Parathyroid adenoma (tissue), 2 donors: Measurements from ENCODE around the gene FOXJ1.

ENCODE experiments used
- H2AFZ ChIP-seq: fragments of 300-600 bp; sonication (generic); one replicate; pipeline ENCODE4 v1.7.0; 2017; ENCODE audit warnings: antibody characterized with exemption, mild to moderate bottlenecking
- H3K27ac ChIP-seq: fragments of 300-600 bp; sonication (generic); one replicate; pipeline ENCODE4 v1.7.0; 2017
- H3K27me3 ChIP-seq: fragments of 300-600 bp; sonication (generic); one replicate; pipeline ENCODE4 v1.7.0; 2017; ENCODE audit warnings: low read length; ENCODE audit not compliant: control insufficient read depth, insufficient read depth
- H3K36me3 ChIP-seq: fragments of 300-600 bp; sonication (generic); one replicate; pipeline ENCODE4 v1.7.0; 2017; ENCODE audit warnings: low read length; ENCODE audit not compliant: control insufficient read depth, insufficient read depth
- H3K4me1 ChIP-seq: fragments of 300-600 bp; sonication (generic); one replicate; pipeline ENCODE4 v1.7.0; 2017; ENCODE audit warnings: control low read depth
- H3K4me2 ChIP-seq: fragments of 300-600 bp; sonication (generic); one replicate; pipeline ENCODE4 v1.7.0; 2017; ENCODE audit warnings: low read length
- H3K4me3 ChIP-seq: fragments of 300-600 bp; sonication (generic); one replicate; pipeline ENCODE4 v1.7.0; 2017; ENCODE audit warnings: low read depth, low read length
- H3K79me2 ChIP-seq: fragments of 300-600 bp; sonication (generic); one replicate; pipeline ENCODE4 v1.7.0; 2017; ENCODE audit warnings: control low read depth
- H3K9ac ChIP-seq: fragments of 300-600 bp; sonication (generic); one replicate; pipeline ENCODE4 v1.7.0; 2017; ENCODE audit warnings: mild to moderate bottlenecking
- H3K9me3 ChIP-seq: fragments of 300-600 bp; sonication (generic); one replicate; pipeline ENCODE4 v1.7.0; 2017; ENCODE audit warnings: low read length; ENCODE audit not compliant: control insufficient read depth
- TF ChIP-seq, protein P1 (sequence below): fragments of 300-600 bp; sonication (generic); IDR thresholded peaks from one replicate; pipeline ENCODE4 v1.7.0; 2017; ENCODE audit warnings: antibody characterized with exemption, mild to moderate bottlenecking
- donor health status: primary hyperparathyroidism.

Gene FOXJ1

DNA sequence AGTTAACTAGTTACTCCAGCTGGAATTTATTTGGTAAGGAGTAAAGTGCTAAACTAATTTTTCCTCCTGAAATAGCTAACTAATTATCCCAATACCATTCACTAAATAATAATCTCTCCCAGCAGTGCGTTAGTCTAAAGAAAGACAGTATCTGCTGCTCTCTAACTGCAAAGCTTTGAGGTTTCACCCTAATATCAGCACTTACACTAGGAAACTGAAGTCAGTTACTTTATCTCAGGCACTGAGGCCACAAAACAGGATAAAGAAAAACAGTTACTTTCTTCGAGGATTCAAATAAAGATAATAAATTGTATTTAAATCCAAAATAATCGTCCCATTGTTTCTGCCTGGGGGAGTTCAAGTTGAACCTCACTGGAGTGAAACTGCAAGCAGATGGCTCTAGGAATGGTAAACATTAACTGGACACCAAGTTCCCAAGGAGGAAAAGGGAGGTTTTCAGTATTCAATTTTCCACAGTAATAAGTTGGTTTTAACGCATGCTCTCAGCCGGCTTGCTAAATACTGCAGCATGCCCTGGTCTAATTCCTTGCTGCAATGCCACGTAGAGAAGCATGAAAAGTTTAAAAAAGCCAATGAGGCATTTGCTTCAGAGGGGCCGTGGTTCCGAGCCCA lies 20.0 kb upstream of the FOXJ1 start:
- H3K27ac ChIP-seq: no peak overlapping the region

DNA sequence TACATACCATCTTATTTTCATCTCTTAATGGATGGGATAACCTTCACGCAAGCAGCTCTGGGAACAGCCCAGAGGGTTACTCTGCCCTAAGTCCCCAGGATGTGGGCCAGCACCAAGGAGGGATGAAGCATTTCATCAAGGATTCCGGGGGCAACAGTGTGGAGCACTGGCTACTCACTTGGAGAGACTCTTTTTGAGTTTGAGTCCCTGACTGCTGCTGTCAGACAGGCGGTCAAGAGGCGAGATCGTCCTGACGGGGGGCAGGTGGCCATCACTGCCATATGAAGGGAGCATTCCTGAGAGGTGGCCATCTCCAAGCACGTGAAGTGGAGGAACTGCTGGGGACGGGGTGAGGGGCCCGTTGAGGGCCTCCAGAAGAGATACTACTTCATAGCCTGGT lies 18.1 kb upstream of the FOXJ1 start:
- Histone ChIP-seq H3K27me3 (no peaks in the 10 kb centered on the region), H3K9me3 (no peaks in the 10 kb centered on the region), H3K79me2 (no peaks in the 10 kb centered on the region), H3K36me3 (no peaks in the 10 kb centered on the region), H2AFZ (no peak overlapping the region), H3K4me2 (no peak overlapping the region), H3K9ac (no peak overlapping the region), H3K27ac (no peak overlapping the region), H3K4me3 (no peak overlapping the region), H3K4me1 (no peaks in the 10 kb centered on the region)
- TF ChIP-seq, protein P1, sequence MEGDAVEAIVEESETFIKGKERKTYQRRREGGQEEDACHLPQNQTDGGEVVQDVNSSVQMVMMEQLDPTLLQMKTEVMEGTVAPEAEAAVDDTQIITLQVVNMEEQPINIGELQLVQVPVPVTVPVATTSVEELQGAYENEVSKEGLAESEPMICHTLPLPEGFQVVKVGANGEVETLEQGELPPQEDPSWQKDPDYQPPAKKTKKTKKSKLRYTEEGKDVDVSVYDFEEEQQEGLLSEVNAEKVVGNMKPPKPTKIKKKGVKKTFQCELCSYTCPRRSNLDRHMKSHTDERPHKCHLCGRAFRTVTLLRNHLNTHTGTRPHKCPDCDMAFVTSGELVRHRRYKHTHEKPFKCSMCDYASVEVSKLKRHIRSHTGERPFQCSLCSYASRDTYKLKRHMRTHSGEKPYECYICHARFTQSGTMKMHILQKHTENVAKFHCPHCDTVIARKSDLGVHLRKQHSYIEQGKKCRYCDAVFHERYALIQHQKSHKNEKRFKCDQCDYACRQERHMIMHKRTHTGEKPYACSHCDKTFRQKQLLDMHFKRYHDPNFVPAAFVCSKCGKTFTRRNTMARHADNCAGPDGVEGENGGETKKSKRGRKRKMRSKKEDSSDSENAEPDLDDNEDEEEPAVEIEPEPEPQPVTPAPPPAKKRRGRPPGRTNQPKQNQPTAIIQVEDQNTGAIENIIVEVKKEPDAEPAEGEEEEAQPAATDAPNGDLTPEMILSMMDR: no peak

More for the DNA sequence above, 20.0 kb upstream of the FOXJ1 start:
- Histone ChIP-seq H3K9me3 (no peaks in the 10 kb centered on the region), H3K4me3 (no peak overlapping the region), H3K79me2 (no peaks in the 10 kb centered on the region), H2AFZ (no peak overlapping the region), H3K9ac (no peak overlapping the region), H3K4me1 (no peaks in the 10 kb centered on the region), H3K36me3 (no peaks in the 10 kb centered on the region), H3K27me3 (no peaks in the 10 kb centered on the region), H3K4me2 (no peak overlapping the region)
- TF ChIP-seq, protein P1: no peak

- Histone ChIP-seq H3K27ac (no peak overlapping the region), H3K9ac (no peak overlapping the region), H3K27me3 (no peaks in the 10 kb centered on the region), H3K79me2 (no peaks in the 10 kb centered on the region), H3K4me2 (no peak overlapping the region), H3K4me3 (no peak overlapping the region), H3K36me3 (no peaks in the 10 kb centered on the region), H3K9me3 (no peaks in the 10 kb centered on the region), H2AFZ (no peak overlapping the region), H3K4me1 (no peaks in the 10 kb centered on the region)
- TF ChIP-seq, protein P1: no peak
Measured at GRCh38 chr17:76157759-76158158, 16.7 kb upstream of the FOXJ1 start.

DNA sequence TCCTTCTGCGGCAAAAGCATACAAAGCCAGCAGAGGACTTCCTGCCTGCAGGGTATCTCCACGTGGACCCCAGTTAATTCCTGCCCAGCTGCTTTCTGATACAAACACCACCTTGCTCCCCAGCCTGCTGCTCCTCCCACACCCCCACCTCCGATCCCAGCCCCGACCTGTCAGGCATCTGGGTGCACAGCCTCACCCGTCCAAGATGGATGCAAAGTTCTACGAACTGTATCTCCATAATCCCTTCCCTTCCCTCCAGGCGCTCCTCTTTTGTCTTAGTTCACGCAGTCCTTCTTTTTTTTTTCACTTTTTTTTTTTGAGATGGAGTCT lies 15.6 kb upstream of the FOXJ1 start:
- TF ChIP-seq, protein P1: no peak
- Histone ChIP-seq H2AFZ (no peak overlapping the region), H3K4me1 (no peaks in the 10 kb centered on the region), H3K36me3 (no peaks in the 10 kb centered on the region), H3K9me3 (no peaks in the 10 kb centered on the region), H3K4me3 (no peak overlapping the region), H3K27ac (no peak overlapping the region), H3K79me2 (no peaks in the 10 kb centered on the region), H3K4me2 (no peak overlapping the region), H3K9ac (no peak overlapping the region), H3K27me3 (no peaks in the 10 kb centered on the region)

DNA sequence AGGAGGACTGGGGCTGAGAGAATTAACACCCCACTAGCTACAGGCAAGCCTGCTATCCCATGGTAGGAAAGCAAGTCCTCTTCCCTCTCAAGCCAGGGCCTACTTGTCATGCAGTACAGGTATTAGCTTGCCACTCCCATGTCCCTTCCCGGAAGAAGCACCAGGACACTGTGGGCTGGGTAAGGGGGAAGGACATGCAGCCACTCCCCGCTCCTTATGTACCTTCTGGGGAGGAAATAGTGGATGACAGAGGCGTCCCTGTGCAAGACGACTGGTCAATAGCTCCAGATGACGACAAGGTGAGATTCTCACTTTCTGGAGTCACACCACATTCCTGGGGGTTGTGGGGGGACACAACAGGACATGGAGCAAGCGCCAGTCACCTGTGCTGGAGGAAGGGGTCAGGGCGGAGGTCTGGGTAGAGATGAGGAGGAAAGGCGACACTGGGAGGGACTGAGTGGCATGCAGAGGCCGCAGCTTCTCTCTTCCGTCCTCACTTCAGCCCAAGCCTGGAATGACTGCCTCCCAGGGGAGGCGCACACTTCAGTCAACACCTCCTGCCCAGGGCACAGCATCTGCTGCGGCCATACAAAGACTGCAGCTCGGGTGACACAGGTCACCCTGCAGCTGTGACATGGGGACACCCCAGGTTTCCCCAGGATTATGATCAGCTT lies 15.1 kb upstream of the FOXJ1 start:
- Histone ChIP-seq H3K27ac (no peak overlapping the region), H3K9ac (no peak overlapping the region), H3K4me3 (no peak overlapping the region), H3K9me3 (no peaks in the 10 kb centered on the region), H3K79me2 (no peaks in the 10 kb centered on the region), H3K36me3 (no peaks in the 10 kb centered on the region), H2AFZ (no peak overlapping the region), H3K27me3 (no peaks in the 10 kb centered on the region), H3K4me2 (no peak overlapping the region), H3K4me1 (no peaks in the 10 kb centered on the region)
- TF ChIP-seq, protein P1: no peak
